AML-193 (cell line): ENCODE measurements around the gene MYO1E.
"Not testable (repeated sequence)": the region's sequence is repeated elsewhere in the genome, so short reads cannot be mapped to it uniquely, and the experiment has no call there.

ENCODE experiments used
- DNase-seq, 2 experiments: peaks; one replicate each; lab custom pipeline; 2025; lab: John Stamatoyannopoulos, UW

MYO1E gene

DNA sequence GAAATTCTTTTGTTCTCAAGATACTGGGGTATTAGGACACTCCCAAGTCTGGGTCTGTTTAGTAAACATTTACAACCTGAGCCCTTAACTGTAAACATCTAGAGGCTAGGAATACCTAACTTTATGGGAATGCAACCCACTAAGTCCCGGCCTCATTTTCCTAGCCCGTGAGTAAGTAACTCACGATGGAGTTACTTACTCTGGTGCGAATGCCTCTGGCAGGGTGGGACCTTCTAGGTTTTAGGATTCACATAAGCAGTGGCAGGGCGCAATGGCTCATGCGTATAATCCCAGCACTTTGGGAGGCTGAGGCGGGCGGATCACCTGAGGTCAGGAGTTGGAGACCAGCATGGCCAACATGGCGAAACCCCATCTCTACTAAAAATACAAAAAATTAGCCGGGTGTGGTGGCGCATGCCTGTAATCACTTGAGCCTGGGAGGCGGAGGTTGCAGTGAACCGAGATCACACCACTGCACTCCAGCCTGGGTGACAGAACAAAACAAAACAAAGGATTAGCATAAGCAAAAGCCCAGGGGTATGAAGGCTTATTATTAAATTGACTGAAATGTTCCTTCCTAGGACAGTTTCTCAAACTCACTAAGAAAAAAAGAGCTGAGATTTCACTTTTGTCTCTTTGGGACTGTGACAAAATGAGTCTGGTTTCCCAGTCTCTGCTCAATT is 14.7 kb upstream of the MYO1E start:
- DNase-seq = not testable (repeated sequence)

DNA sequence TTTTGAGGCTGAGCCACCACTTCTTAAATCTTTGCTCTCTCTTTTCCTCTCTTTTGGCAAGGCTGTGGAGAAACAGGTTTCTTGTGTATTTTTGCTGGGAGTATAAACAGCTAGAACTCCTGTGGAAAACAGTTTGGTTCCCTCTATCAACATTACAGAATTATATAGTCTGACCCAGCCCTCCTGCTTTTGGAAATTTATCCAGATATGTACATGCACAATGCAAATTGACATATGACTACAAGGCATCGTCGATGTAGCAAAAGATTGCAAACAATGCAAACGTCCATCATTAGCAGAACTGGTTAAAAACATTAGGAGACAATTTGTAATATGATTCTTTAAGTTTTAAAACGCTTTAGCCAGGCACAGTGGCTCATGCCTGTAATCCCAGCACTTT is 12.5 kb upstream of the MYO1E start:
- no peak for DNase-seq

DNA sequence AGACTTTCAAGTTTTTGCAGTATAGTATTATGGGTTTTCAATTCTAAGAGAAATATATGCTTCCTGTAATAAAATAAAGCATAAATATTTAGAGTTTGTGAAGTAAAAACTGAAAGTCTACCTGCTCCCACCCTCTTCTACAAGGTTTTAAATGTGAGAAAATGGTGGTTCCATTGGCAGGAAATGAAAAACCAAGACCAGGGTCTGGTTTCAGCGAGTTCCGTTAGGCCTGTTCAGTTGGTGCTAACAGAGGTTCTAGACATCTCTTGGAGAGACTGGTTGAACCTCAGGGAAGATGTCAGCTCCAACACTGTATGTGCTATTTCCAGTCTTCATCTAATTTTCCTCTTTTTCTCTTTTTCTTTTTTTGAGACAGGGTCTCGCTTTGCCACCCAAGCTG is 11.8 kb upstream of the MYO1E start:
- DNase-seq = no peak

- DNase-seq = no peak
Measured at GRCh38 chr15:59380902-59381610, 8.4 kb upstream of the MYO1E start.

- no peak for DNase-seq
Measured at GRCh38 chr15:59379531-59379930, 6.9 kb upstream of the MYO1E start.

DNA sequence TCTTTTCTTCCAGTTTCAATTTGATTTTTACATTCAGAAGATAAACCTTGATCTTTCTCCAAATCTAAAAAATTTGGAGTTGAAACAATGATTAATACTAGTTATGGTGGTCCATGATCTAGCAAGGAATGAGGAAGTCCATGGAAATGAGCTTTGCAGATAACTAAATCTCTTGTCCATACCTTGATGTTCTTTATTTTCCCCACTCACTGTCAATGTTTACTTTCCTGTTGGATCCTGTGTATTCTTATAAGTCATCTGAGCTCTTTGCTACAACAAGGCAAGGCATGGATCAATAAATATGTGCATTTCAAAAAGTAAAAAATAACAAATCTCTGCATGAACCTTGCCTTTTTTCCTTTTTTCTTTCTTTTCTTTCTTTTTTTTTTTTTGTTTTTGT is 6.2 kb upstream of the MYO1E start:
- DNase-seq = no peak

GRCh38 chr15:59377924-59378323 is 5.3 kb upstream of the MYO1E start:
- DNase-seq = no peak

DNA sequence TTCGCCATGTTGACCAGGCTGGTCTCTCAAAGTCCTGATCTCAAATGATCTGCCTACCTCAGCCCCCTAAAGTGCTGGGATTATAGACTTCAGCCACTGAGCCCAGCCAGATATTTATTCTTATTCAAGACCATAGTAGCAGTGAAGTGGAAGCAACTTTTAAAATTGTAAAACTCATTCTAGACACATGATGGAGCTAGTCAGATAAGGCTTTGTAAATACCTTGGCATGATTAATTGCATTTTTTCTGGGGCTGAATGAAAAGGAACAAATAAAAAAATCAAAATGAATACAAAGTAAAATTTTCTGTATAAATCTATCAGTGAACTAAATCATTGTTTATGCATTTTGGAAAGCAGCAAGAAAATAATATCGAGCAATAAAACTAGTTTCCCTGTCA is 4.1 kb upstream of the MYO1E start:
- DNase-seq = peak; percentile 4 to 18

DNA sequence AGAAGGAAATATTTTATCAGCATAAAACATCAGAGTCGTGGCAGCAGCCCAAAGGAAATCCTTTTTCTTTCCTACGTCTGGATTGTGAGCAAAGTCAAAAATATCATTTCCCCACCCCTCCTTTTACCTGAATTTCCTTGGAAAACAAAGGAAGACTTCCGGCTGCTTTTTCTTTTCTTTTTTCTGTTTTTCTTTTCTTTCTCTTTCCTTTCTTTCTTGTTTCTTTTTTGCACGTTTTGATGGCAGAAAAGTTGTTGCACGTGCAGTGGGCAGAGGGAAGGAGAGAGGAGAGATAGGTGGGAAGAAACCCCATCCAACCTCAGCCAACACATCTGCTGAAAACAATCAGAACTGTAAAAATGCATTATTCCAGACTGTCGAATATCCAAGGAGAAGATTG is 544 bp upstream of the MYO1E start:
- no peak for DNase-seq

GRCh38 chr15:59371458-59372351 is 966 bp downstream of the MYO1E start:
- no peak for DNase-seq

DNA sequence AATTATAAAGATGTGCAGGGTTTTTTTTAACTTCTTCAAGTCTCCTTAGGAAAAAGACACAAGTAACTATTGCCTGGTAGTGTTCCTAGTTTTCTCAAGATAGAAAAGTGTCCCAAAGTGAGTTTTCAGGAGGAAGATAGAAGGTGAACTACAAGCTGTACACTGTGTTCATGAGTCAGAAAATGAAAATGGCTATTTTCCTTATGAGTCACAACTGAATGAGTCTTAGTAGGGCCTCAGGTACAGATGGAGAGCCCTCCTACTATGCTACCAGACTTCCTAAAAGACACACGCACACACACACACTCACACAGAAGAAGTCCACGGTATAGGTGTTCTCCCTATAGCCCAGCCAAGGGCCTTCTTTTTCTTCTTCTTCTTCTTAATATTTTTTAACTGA is 3.1 kb downstream of the MYO1E start:
- DNase-seq = no peak

DNA sequence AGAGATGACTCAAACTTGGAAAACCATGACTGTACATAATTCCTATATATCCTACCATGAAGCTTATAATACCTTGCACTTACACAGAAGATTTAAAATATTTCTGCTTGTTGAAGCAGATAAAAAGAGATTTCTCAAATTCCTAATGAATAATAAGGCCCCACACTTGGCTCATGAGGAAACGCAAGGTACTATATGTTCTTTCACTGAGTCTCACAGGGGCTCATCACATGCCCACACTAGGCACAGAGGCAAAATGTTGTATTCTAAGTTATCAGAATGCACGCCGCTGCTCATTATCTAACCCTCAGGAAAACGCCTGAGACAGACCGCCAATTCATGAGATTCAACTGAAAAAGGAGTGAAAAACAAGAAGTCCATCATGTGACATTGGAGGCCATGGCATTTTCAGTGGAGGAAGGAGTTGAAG is 5.6 kb downstream of the MYO1E start:
- DNase-seq = no peak

DNA sequence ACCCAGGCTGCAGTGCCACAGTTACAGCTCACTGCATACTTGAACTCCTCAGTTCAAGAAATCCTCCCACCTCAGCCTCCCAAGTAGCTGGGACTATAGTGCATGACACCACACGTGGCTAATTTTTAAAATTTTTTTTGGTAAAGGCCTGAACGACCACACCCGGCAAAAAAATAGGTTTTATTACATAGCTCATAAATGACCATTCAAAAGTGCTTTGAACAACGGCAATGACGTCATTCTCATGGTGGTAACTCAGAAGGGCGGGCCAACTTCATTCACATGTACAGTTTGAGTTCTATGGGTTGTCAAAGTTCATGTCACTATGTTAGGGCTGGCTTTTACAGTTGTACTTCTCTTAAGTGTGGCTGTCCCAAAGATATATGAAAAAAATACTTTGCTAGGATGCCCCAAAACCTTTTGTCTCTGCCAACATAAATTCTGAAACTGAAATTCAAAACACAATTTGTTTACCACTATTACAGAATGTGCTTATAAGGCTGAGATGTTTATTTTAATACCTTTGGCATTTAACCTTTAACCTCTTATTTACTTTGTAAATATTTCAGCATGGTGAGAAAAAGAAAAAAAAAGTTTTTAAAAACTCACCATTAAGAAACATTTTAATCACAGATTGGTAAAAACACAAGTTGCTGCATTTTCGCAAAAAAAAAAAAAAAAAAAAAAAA is 6.2 kb downstream of the MYO1E start:
- DNase-seq = no peak

GRCh38 chr15:59364248-59364647 is 8.4 kb downstream of the MYO1E start:
- no peak for DNase-seq

GRCh38 chr15:59362331-59362730 is 10.3 kb downstream of the MYO1E start:
- no peak for DNase-seq

DNA sequence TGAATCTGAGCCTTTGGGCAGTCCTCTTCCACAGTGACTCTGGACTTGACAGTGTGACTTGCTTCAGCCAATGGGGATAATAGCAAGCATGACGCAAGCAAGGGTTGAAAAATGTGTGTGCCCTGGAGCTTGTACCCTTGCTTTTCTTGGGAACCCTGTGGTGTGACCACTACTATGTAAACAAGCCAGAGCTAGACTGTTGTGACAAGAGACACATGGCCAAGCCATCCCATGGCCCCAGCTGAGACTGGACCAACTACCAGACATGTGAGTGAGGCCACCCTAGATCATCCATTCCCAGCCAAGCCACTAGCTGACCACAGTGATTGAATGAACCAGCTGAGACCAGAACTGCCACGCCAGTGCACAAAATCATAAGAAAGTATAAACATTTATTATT is 11.8 kb downstream of the MYO1E start:
- DNase-seq = no peak

DNA sequence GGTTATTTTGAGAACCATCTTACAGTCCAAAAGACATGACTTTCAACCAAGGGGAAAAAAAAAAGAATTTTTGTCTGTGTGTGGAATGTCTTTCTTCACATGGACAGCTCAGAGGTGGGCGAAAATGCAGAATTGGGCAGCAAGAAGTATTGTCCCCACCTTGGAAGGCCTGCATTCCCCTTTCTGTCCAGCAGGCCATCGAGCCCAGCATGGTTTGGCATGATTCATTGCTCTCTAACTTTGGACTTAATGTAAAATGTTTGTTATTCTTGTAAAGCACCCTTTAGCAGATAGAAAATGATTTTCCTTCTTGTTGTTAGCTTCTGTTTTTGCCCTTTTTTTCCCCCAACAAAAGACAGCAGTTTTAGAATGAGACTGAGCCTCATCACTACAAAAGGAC is 12.4 kb downstream of the MYO1E start:
- no peak for DNase-seq

GRCh38 chr15:59355730-59356129 is 16.9 kb downstream of the MYO1E start:
- DNase-seq = no peak

GRCh38 chr15:59354417-59355031 is 18.1 kb downstream of the MYO1E start:
- no peak for DNase-seq

- DNase-seq = no peak
Measured at GRCh38 chr15:59353994-59354416, 18.7 kb downstream of the MYO1E start.

DNA sequence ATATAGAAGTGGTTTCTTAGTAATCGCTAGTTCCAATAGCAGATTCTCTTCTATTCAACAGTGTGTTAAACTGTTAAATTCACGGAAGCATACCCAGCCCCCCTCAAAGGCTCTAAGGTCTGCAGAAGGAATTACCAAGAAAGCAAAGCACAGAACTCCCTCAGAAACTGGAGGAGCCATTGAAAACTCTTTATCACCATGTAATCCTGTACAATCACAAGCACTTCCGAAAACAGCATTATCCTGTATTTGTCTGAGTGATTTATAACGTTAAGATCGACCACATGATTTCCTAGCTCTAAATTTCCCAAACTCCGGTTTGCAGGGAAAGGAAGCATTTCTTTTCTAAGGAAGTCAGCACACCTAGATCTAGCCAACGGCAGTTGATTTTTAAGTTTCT is 20.0 kb downstream of the MYO1E start:
- DNase-seq = no peak

DNA sequence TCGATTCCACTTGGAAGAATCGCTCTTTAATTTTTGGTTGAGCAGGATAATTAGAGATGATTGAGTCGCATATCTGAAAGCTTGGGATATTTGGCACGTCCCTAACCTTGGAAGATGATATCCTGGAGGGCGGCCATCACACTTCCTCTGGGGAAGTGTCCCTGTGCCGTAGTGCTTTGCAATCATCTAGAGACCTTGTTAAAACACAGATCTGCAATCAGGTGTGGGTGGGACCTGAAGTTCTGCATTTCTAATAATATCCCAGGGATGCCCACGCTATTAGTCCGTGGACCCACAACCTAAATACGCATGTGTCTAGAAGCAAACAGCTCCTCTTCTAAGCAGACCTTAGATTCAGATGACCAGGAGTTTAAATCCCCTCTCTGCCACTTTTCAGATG is 20.5 kb downstream of the MYO1E start:
- DNase-seq = no peak
